Mesothelial cell of epicardium (in vitro differentiated cells): Measurements from ENCODE around the gene STX4. TPM values are rescaled to one million over a fixed set of nuclear protein-coding genes. Genes with fewer than 3 reads are reported as not detected.

Experiments
- DNase-seq, 2 experiments: peaks; one replicate each; pipeline ENCODE4 v3.0.0; 2021; ENCODE audit warnings: low spot score in 2 of 2; ENCODE audit not compliant: unreplicated experiment in 2 of 2
- H3K27ac Mint-ChIP-seq: 2 replicates; pipeline ENCODE4 v1.8.0; 2021; ENCODE audit warnings: mixed read lengths
- H3K27me3 Mint-ChIP-seq: 2 replicates; pipeline ENCODE4 v1.8.0; 2021; ENCODE audit warnings: low read depth, mixed read lengths
- H3K36me3 Mint-ChIP-seq: 2 replicates; pipeline ENCODE4 v1.8.0; 2021; ENCODE audit warnings: mixed read lengths
- H3K4me1 Mint-ChIP-seq: 2 replicates; pipeline ENCODE4 v1.8.0; 2021; ENCODE audit warnings: mixed read lengths
- H3K4me3 Mint-ChIP-seq: 2 replicates; pipeline ENCODE4 v1.8.0; 2021; ENCODE audit warnings: mild to moderate bottlenecking, moderate library complexity, mixed read lengths
- H3K9me3 Mint-ChIP-seq: 2 replicates; pipeline ENCODE4 v1.8.0; 2021; ENCODE audit warnings: mixed read lengths
- total RNA-seq: library from RNA; stranded (reverse); gene quantifications from 3 replicates; pipeline ENCODE4 v1.2.1, GENCODE V29; 2021
- TF ChIP-seq, protein P1 (sequence below): fragments of 200-600 bp; sonication (generic); IDR thresholded peaks from one replicate; pipeline ENCODE4 v1.5.0; 2021; ENCODE audit warnings: antibody characterized with exemption; ENCODE audit not compliant: unreplicated experiment

The STX4 gene, protein sequence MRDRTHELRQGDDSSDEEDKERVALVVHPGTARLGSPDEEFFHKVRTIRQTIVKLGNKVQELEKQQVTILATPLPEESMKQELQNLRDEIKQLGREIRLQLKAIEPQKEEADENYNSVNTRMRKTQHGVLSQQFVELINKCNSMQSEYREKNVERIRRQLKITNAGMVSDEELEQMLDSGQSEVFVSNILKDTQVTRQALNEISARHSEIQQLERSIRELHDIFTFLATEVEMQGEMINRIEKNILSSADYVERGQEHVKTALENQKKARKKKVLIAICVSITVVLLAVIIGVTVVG
- 39.2 to 42.8 TPM (median 40.2 TPM) in 3 replicates for total RNA-seq

DNA sequence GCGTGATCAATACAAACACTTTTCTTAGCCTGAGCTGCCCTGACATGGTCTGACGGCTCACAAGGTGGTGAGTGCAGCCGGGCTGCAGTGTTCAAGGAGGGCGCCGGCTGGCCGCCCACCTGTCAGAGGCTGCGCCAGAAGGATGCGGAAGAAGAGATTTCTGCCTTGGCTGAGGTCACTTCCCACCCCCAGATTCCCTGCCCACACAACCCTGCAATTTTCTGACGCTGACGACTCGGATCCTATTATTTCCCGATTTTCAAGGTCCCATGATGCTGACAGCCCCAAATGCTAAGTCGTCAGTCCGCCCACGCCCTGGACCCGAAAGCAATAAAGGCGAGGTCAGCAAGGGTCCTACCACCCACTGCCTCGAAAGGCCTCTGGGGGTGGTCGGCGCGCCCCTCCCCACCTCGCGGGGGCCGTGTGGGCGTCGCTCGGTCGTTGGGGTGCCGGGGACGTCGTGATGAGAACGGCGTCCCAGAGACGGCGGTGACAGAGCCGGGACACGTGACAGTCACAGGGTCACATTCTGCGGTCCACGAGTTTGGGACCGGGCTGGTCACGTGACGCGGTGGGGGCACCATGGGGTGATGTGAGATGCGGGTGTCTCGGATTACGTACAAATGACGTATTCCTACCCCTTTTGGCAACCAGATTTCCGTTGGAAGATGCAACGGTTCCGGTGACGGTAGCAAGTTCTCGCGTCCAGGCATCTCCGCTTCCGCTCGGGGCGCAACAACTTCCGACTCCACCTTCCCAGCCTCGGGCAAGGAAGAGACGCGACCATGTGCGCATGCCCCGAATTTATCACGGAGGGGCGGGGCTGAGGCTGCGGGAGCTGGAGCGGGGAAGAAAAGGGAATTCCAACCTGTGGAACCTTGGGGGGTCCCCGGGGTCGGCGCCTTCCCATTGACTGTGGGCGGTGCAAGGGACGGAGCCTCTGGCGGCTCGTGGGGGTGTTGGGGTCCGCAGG, at the start of gene STX4:
Gene STX4, plus strand, starts transcription at position 823 of the 973 bp plus-strand sequence. CDS start 248 bp downstream, outside the sequence.
- peak within 1 kb of the TSS; percentile 92 for H3K4me3 Mint-ChIP-seq
- peaks cover 6% of the 10 kb centered on the region for H3K4me1 Mint-ChIP-seq
- H3K9me3 Mint-ChIP-seq = no peaks in the 10 kb centered on the region
- DNase-seq = peak; percentile 93 to 98
- peak within 1 kb of the TSS; percentile 93 for H3K27ac Mint-ChIP-seq
- TF ChIP-seq, protein P1, sequence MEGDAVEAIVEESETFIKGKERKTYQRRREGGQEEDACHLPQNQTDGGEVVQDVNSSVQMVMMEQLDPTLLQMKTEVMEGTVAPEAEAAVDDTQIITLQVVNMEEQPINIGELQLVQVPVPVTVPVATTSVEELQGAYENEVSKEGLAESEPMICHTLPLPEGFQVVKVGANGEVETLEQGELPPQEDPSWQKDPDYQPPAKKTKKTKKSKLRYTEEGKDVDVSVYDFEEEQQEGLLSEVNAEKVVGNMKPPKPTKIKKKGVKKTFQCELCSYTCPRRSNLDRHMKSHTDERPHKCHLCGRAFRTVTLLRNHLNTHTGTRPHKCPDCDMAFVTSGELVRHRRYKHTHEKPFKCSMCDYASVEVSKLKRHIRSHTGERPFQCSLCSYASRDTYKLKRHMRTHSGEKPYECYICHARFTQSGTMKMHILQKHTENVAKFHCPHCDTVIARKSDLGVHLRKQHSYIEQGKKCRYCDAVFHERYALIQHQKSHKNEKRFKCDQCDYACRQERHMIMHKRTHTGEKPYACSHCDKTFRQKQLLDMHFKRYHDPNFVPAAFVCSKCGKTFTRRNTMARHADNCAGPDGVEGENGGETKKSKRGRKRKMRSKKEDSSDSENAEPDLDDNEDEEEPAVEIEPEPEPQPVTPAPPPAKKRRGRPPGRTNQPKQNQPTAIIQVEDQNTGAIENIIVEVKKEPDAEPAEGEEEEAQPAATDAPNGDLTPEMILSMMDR = no peak
- H3K27me3 Mint-ChIP-seq = no peaks in the 10 kb centered on the region
- peaks cover 8% of the 10 kb centered on the region for H3K36me3 Mint-ChIP-seq

DNA sequence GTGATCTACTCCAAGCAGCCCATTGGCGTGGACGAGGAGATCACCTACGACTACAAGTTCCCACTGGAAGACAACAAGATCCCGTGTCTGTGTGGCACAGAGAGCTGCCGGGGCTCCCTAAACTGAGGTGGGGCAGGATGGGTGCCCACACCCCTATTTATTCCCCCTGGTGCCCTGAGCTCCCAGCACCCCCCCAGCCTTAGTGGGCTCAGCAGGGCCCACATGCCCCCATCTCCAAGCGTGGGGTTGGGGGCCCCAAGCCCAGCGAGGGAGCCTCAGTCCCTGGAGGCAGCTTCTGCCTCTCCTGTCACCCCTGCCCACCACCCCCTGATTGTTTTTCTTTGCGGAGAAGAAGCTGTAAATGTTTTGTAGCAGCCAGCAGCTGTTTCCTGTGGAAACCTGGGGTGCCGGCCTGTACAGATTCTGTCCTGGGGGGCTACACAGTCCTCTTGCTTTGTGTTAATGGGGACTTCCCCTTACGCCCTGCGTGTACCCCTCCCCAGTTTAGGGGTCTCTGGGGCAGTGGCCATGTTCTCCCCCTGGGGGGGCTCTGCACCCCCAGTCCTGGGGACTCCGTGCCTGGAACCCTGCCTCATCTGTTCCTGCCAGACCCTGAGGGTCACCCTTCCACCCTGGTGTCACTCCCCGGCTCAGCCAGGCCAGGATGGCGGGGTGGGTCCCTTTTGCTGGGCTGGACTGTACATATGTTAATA, 49.3 kb upstream of the STX4 start:
- no peak for DNase-seq
- no peak overlapping the region for H3K27ac Mint-ChIP-seq
- no peaks in the 10 kb centered on the region for H3K27me3 Mint-ChIP-seq
- no peaks in the 10 kb centered on the region for H3K9me3 Mint-ChIP-seq
- H3K4me3 Mint-ChIP-seq = no peak overlapping the region
- TF ChIP-seq, protein P1 = no peak
- peaks cover 5% of the 10 kb centered on the region for H3K4me1 Mint-ChIP-seq
- H3K36me3 Mint-ChIP-seq = peaks cover 12% of the 10 kb centered on the region

DNA sequence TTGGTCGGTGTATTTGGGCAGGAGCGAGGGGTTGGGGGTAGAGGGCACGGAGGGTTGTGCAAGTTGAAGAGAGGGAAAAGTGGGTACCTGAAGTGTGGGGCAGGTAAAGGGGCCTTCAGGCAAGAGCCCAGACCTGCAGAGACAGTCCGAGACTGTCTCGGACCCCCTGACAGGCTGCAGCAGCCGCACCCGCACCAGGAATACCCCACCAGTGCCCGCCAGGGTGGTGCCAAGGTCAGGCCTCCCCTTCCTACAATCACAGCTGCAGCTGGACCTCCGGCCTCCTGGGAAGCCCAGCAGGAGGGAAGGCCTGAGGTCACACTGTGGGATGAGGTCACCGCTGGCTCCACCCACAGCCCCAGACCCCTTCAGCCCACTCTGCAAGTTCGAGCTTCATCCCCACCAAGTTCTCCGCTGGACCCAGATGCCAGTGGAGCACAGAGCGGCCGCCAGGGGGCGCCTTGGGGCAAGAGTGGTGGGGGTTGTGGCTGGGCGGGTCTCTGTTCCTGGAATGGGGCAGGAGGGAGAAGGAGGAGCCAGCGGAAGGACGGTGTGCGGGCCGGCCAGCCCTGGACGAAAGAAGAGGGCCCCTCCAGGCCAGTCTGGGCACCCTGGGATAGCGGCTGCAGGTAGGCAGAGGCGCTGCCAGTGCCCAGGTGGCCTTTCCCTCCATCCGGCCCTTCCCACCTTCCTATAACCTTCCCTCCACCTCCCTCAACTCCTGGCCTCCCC, 48.5 kb upstream of the STX4 start, which contains the start of gene HSD3B7:
Gene HSD3B7, plus strand, starts transcription at position 539 of the 732 bp plus-strand sequence. CDS start 452 bp downstream, outside the sequence.
- H3K4me1 Mint-ChIP-seq = peaks cover 5% of the 10 kb centered on the region
- H3K36me3 Mint-ChIP-seq = peaks cover 12% of the 10 kb centered on the region

DNA sequence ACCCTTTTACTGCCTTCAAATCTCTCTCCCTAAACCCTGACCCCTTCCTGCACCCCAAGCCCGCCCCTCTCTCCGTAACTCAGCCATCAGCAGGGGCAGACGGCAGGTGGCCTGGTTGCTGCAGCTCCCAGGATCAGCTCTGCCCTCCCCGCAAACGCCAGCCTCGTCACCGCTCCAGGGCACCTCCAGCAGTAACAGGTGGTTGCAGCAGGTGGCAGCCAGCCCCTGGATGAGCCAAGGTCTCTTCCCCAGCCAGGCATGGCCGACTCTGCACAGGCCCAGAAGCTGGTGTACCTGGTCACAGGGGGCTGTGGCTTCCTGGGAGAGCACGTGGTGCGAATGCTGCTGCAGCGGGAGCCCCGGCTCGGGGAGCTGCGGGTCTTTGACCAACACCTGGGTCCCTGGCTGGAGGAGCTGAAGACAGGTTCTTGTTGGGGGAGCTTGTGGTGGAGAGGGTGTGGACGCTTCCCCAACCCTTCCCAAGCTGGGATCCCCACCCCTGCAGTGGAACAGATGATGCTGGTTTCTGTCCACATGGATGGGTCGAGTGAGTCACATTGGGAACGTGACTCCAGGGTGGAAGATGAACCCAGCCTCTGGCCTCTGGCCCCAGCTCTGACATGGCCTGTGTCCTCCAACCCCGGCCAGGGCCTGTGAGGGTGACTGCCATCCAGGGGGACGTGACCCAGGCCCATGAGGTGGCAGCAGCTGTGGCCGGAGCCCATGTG, 47.8 kb upstream of the STX4 start:
- Mint-ChIP-seq H3K9me3 (no peaks in the 10 kb centered on the region), H3K27me3 (no peaks in the 10 kb centered on the region), H3K4me1 (peaks cover 5% of the 10 kb centered on the region), H3K36me3 (peaks cover 8% of the 10 kb centered on the region), H3K27ac (peak overlapping the region; percentile 64), H3K4me3 (peak overlapping the region; percentile 63)
- DNase-seq = peak in 1 of 2 experiments; percentile 64
- TF ChIP-seq, protein P1 = no peak

More for the DNA sequence above, 48.5 kb upstream of the STX4 start, which contains the start of gene HSD3B7:
- peak; percentile 85 to 96 for DNase-seq
- Mint-ChIP-seq H3K27me3 (no peaks in the 10 kb centered on the region), H3K4me3 (peak within 1 kb of the TSS; percentile 63), H3K9me3 (no peaks in the 10 kb centered on the region), H3K27ac (peak within 1 kb of the TSS; percentile 64)
- TF ChIP-seq, protein P1 = peak; percentile 97
